Skin of body (tissue), 2 donors: ENCODE measurements around the gene PCNX4. TPM values are rescaled to one million over a fixed set of nuclear protein-coding genes. Genes with fewer than 3 reads are reported as not detected.

Experiments
- DNase-seq: peaks from one replicate; lab custom pipeline; 2025; lab: John Stamatoyannopoulos, UW
- total RNA-seq: library from RNA; depleted of rRNA; stranded (reverse); fragments of >200 nt; gene quantifications from one replicate; pipeline ENCODE4 v1.2.3, GENCODE V29; 2014

The PCNX4 gene
- total RNA-seq, 1 donor from 2014 or later = 64.9 TPM

DNA sequence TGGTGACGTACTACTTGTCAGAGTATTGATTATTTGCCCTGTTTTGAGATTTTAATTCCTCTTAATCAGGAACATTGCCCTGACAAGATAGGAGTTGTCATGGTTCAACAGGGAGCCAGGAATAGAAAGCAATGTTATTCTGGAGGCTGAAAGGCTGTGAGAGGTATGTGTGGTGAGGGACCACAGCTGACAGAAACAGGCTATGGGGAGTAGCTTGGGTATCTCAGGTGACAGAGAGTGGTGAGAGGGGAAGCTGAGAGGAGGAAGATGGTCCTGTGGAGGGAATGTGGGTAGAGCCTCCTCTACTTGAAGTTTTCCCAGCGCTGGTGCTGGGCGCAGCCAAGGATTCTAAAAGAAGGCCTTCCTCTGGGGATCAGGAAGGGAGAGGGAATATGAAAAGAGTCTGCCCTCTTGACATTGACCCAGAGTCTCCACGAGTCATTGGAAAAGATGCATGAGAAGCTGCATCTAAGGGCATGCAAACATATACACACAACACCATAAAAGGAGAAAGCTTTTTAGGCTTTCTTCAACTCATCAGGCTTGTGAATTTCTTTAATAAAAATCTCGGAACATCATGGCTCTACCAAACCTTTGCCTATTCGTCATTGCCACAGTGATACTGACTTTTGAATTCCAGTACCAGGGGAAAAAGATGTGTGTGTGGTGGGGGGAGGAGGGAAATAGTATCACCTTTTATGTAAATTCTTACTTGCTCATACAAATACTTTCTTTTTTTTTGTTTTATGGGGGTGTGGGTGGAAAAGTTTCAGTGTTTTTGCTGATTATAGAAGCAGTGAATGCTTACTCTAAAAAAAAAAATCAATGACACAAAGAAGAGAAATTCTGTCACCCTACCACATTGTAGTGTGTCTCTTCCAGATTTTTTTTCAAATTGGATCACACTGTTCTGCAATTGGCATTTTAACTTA lies 113.4 kb downstream of the PCNX4 start:
- DNase-seq = no peak

DNA sequence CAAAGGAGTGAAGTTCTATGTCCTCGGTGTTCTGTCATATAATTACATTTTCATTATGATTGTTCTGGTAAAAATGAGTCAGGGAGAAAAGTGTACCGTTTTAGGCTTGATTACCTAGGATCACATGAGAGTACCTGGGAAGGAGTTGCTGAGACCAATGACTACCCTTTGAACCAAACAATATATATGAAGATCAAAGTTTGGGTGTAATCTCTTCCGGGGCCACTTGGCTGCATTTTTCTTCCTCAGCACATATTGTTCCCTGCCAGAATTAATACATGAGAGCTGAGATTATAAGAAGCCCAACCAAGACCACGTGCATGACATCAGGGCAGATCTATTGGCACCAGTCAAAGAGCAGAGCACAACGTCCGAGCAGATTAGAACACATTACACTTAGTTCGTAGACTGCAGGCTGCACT lies 114.5 kb downstream of the PCNX4 start:
- no peak for DNase-seq

DNA sequence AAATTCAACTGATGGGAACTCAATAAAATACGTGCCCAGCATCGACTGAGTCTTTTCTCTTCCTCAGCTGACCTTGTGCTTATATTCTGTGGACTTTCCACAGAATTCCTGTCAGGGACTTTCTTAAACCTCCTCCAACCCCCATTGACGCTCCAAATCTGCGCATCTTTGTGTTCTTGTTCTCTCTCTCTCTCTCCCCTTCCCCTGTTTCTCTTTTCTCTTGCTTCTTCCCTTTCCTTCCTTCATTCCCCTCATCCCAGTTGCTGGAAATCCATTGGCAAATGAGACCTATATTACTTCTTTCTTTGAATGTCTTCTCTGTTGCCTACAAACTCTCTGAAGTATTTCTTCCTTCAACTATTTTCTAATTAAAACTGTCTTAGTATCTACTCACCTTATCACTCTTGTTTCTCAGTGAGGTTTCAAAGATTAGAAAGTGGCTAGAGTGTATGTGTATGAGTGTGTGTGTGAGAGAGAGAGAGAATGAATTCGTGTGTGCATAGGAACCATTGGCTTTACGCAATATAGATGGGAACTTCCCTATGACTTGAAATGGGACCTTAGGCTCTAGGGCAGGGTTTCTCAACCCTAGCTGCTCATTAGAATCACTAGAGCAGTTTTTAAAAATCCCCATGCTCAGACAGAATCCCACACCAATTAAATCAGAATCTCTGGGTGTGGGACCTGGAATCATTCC lies 115.3 kb downstream of the PCNX4 start:
- DNase-seq = no peak

DNA sequence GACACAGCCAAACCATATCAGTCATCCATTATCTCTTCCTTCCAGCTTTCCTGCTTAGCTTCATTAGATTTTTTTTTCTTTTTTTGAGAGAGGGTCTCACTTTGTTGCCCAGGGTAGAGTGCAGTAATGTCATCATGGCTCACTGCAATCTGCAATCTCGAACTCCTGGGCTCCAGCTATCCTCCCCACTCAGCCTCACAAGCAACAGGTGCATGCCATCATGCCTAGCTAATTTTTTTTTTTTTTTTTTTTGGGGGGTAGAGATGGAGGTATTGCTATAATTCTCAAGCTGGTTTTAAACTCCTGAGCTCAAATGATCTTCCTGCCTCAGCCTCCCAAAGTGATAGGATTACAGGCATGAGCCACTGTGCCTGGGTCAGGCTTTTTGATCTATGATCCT lies 119.0 kb downstream of the PCNX4 start:
- no peak for DNase-seq

GRCh38 chr14:60211153-60211552 lies 119.4 kb downstream of the PCNX4 start:
- DNase-seq = no peak

GRCh38 chr14:60212503-60213371 lies 121.0 kb downstream of the PCNX4 start:
- DNase-seq = no peak

DNA sequence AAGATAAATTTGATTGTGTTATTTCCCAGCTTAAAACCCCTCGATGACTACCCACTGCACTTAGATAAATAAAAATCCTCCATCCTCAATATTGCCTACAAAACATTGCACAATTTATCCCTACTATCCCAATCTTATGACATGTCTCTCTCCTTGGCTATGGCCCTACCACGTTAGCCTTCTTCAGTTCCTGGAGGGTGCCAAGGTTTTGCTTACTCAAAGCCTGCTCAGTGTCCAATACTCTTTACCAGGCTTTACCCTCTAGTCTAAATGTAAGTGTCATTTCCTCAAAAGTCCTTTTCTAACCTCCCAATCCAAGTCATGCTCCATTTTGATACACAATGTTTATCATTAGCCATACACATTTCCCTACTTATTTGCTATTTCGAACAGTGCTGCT lies 122.3 kb downstream of the PCNX4 start:
- DNase-seq = no peak

DNA sequence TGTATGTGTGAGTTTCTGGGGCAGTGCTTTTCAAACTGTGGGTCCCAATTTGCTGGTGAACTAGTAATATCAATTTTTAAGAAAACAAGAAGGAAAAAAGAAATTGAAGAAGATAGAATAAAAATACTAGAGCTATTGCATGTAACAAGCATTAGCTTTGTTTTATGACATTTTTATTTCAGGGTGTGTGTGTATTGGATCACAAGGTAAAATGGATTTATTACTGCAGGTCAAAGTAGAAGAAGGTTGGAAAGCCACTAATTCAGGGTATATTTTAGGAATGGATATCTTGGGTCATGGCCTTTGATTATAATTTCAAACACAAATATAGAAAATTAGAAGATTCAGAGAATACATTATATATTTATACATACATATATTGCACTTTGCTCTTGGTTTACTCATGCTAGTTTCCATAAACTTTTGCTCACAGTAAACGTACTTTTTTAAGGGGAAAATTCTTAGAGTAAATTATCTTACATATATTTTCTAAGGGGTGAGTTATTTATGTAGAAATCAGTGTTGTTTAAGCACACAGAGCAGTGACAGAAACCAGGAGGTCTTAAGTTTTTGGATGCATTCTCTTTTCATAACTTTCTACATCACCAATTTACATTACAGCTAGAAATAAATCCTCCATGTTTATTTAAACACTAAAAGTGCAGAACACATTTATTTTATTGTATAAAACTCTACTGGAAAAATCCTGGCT lies 122.8 kb downstream of the PCNX4 start:
- no peak for DNase-seq

DNA sequence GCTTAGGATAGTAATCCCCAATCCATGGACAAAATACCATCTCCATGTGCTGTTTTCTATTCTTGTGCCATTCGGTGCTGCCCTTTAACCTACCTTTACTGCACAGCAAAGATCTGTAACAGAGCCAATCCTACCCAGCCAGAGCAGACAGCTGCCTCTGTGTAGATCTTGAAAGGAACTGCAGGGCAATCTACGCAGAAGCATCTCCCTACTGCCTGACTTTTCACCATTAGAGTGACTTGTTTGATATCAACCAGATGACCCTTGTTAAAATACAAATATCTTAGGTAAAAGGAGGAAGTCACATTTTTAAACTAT lies 123.4 kb downstream of the PCNX4 start:
- DNase-seq = no peak

GRCh38 chr14:60215520-60216420 lies 124.0 kb downstream of the PCNX4 start:
- DNase-seq = no peak

DNA sequence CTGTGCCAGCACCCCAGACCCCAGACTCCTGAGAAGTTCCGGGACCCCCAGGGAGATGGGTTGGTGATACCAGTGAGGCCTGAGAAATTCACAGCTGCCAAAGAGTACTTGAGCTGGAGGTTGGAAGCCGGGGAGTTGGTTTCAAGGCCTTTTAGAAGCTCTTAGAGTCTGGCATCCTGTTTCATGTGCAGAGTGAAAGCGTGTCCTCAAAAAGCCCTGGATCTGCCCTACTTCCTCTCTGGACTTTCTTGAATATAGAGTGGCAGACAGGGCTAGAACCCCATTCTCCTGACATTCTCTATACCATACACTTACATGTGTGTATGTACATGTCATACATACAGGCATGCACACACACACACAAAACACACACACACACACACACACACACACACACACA lies 126.0 kb downstream of the PCNX4 start:
- DNase-seq = no peak

Other genes with a start within 250 kb of the PCNX4 start
- 6.1 TPM for gene RTN1, start 221.1 kb upstream of the PCNX4 start, total RNA-seq
- 0.30 TPM for gene LRRC9, start 171.8 kb upstream of the PCNX4 start, total RNA-seq
- 47.6 TPM for gene DHRS7, start 73.5 kb downstream of the PCNX4 start, total RNA-seq
- gene PPM1A, start 157.3 kb downstream of the PCNX4 start, total RNA-seq = 39.9 TPM